ENCODE results near the gene CLCA2.
"Not testable (repeated sequence)": the region's sequence is repeated elsewhere in the genome, so short reads cannot be mapped to it uniquely, and the experiment has no call there.

The CLCA2 gene

GRCh38 chr1:86471291-86471690 lies 47.3 kb downstream of the CLCA2 start:
- in situ Hi-C loops (cut with HindIII; ENCODE audit: low sequenced_read_pairs) = no loop called here

- in situ Hi-C loops (cut with HindIII; ENCODE audit: low sequenced_read_pairs) = no loop called here
Observed at GRCh38 chr1:86472152-86472551, 48.2 kb downstream of the CLCA2 start.

- in situ Hi-C loops (cut with HindIII; ENCODE audit: low sequenced_read_pairs) = no loop called here
Observed at GRCh38 chr1:86472767-86473166, 48.8 kb downstream of the CLCA2 start.

- in situ Hi-C loops (cut with HindIII; ENCODE audit: low sequenced_read_pairs) = no loop called here
Observed at GRCh38 chr1:86477256-86477655, 53.3 kb downstream of the CLCA2 start.

GRCh38 chr1:86477682-86478081 lies 53.7 kb downstream of the CLCA2 start:
- in situ Hi-C loops (cut with HindIII; ENCODE audit: low sequenced_read_pairs) = no loop called here

GRCh38 chr1:86478416-86479156 lies 54.6 kb downstream of the CLCA2 start:
- in situ Hi-C loops (cut with HindIII; ENCODE audit: low sequenced_read_pairs) = no loop called here

GRCh38 chr1:86481966-86482365 lies 58.0 kb downstream of the CLCA2 start:
- in situ Hi-C loops (cut with HindIII; ENCODE audit: low sequenced_read_pairs) = no loop called here

- in situ Hi-C loops (cut with HindIII; ENCODE audit: low sequenced_read_pairs) = no loop called here
Observed at GRCh38 chr1:86487131-86487810, 63.3 kb downstream of the CLCA2 start.

- in situ Hi-C loops (cut with HindIII; ENCODE audit: low sequenced_read_pairs) = no loop called here
Observed at GRCh38 chr1:86487811-86488141, 63.8 kb downstream of the CLCA2 start.

GRCh38 chr1:86489242-86489878 lies 65.4 kb downstream of the CLCA2 start:
- in situ Hi-C loops (cut with HindIII; ENCODE audit: low sequenced_read_pairs) = no loop called here

GRCh38 chr1:86491171-86491950 lies 67.4 kb downstream of the CLCA2 start:
- in situ Hi-C loops (cut with HindIII; ENCODE audit: low sequenced_read_pairs) = no loop called here

GRCh38 chr1:86498281-86498680 lies 74.3 kb downstream of the CLCA2 start:
- in situ Hi-C loops (cut with HindIII; ENCODE audit: low sequenced_read_pairs) = no loop called here

GRCh38 chr1:86499987-86500593 lies 76.1 kb downstream of the CLCA2 start:
- in situ Hi-C loops (cut with HindIII; ENCODE audit: low sequenced_read_pairs) = no loop called here

GRCh38 chr1:86500714-86501113 lies 76.7 kb downstream of the CLCA2 start:
- in situ Hi-C loops (cut with HindIII; ENCODE audit: low sequenced_read_pairs) = no loop called here

- in situ Hi-C loops (cut with HindIII; ENCODE audit: low sequenced_read_pairs) = not testable (repeated sequence)
Observed at GRCh38 chr1:86502125-86502646, 78.2 kb downstream of the CLCA2 start.

- in situ Hi-C loops (cut with HindIII; ENCODE audit: low sequenced_read_pairs) = no loop called here
Observed at GRCh38 chr1:86502721-86503405, 78.9 kb downstream of the CLCA2 start.

GRCh38 chr1:86503406-86504136 lies 79.6 kb downstream of the CLCA2 start:
- in situ Hi-C loops (cut with HindIII; ENCODE audit: low sequenced_read_pairs) = no loop called here

- in situ Hi-C loops (cut with HindIII; ENCODE audit: low sequenced_read_pairs) = no loop called here
Observed at GRCh38 chr1:86504137-86504479, 80.1 kb downstream of the CLCA2 start.

GRCh38 chr1:86504895-86505563 lies 81.1 kb downstream of the CLCA2 start:
- in situ Hi-C loops (cut with HindIII; ENCODE audit: low sequenced_read_pairs) = no loop called here

Measured in endothelial cell of hepatic sinusoid (primary cell).